ENCODE measurements around the gene TSR3.

- TF ChIP-seq EP300 (IDR thresholded peaks at IDR 0.05) (no peak), CTCF (IDR thresholded peaks at IDR 0.05) (no peak)
These were observed 24.2 kb upstream of the TSR3 start for GRCh38 chr16:1375741-1376410.

Measured in ovary (tissue), 3 donors.